ENCODE results near the gene NGRN.

GRCh38 chr15:90243943-90244639 lies 21.4 kb upstream of the NGRN start:
- TF ChIP-seq CTCF (IDR thresholded peaks at IDR 0.05; ENCODE audit: low read length) (no peak), EZH2 (IDR thresholded peaks at IDR 0.05; ENCODE audit: borderline replicate concordance, low read length) (no peak)

Measured in OCI-LY1 (cell line).